HepG2 (cell line): ENCODE measurements around the gene BHLHE23. TPM values are rescaled to one million over a fixed set of nuclear protein-coding genes. Genes with fewer than 3 reads are reported as not detected.

Source experiments
- ATAC-seq: fragments of 200-7000 bp; cut with Tn5 transposase; 3 replicates; pipeline ENCODE4 v1.9.1; 2020; ENCODE audit warnings: mild to moderate bottlenecking, moderate library complexity
- BruUV-seq: library from RNA; stranded (reverse); fragments of 400-500 nt; replicated peaks from 2 replicates; lab custom pipeline; 2021; lab: Mats Ljungman, UMichigan
- CTCF ChIA-PET: fragments of 300-600 bp; formaldehyde crosslinking; extraction: SDS; loops from one replicate; lab custom pipeline; 2021; ENCODE audit warnings: low total read pairs, inconsistent platforms, low intra/inter-chr PET ratio; lab: Yijun Ruan, JAX
- POLR2A ChIA-PET: fragments of 350-600 bp; sonication (Branson Sonifier 250); formaldehyde crosslinking; loops from one replicate; lab custom pipeline; 2020; ENCODE audit warnings: antibody characterized with exemption, inconsistent platforms; lab: Yijun Ruan, JAX
- DNase-seq: peaks from one replicate; pipeline ENCODE4 v3.0.0-alpha.2; 2015; ENCODE audit warnings: low spot score
- FAIRE-seq: peaks from 3 replicates; lab custom pipeline; 2011; peaks lifted over from hg19 to GRCh38; lab: Jason Lieb, UNC
- H2AFZ ChIP-seq: one replicate; pipeline ENCODE4 v1.6.1; 2011; ENCODE audit warnings: low read length, inconsistent platforms
- H3K27ac ChIP-seq: fragments of 300-600 bp; 3 replicates; pipeline ENCODE4 v1.8.0; 2011; ENCODE audit warnings: mixed run types, mild to moderate bottlenecking, mixed read lengths, low read length, inconsistent platforms; ENCODE audit not compliant: insufficient read depth; ENCODE audit errors: extremely low read length
- H3K27me3 ChIP-seq, 2 experiments: fragments of 200-600 bp in 1 of 2; 2 replicates in 1 of 2; 3 replicates in 1 of 2; pipeline versions ENCODE4 v1.6.0 to v1.8.0; 2011; ENCODE audit warnings: low read length in 2 of 2, mild to moderate bottlenecking in 2 of 2, moderate library complexity in 2 of 2, inconsistent platforms in 1 of 2; ENCODE audit not compliant: insufficient read depth in 2 of 2, control insufficient read depth in 1 of 2
- H3K36me3 ChIP-seq, 2 experiments: fragments of 200-600 bp in 1 of 2; replicated peaks in 1 of 2; 2 replicates in 1 of 2; 3 replicates in 1 of 2; pipeline versions ENCODE4 v1.5.1 to v1.8.0; 2011; ENCODE audit warnings: low read length in 2 of 2, inconsistent platforms in 1 of 2; ENCODE audit not compliant: insufficient read depth in 2 of 2, control insufficient read depth in 1 of 2
- H3K4me1 ChIP-seq: 2 replicates; pipeline ENCODE4 v1.5.1; 2012; ENCODE audit warnings: low read length, inconsistent platforms; ENCODE audit not compliant: insufficient read depth
- H3K4me2 ChIP-seq: 2 replicates; pipeline ENCODE4 v1.6.0; 2011; ENCODE audit warnings: low read depth, low read length, inconsistent platforms
- H3K4me3 ChIP-seq, 3 experiments: fragments of 200-600 bp in 1 of 3; sonication (generic), shearing (Covaris generic) in 1 of 3; replicated peaks in 1 of 3; 2 replicates each; pipeline ENCODE4 v1.5.1; 2011 to 2016; ENCODE audit warnings: low read length in 3 of 3, inconsistent platforms in 2 of 3, low read depth in 2 of 3, mild to moderate bottlenecking in 2 of 3, control low read depth in 1 of 3, mixed read lengths in 1 of 3; ENCODE audit not compliant: insufficient read depth in 1 of 3
- H3K79me2 ChIP-seq: one replicate; pipeline ENCODE4 v1.6.1; 2011; ENCODE audit warnings: low read length, inconsistent platforms; ENCODE audit not compliant: insufficient read depth
- H3K9ac ChIP-seq: 2 replicates; pipeline ENCODE4 v1.6.0; 2011; ENCODE audit warnings: mild to moderate bottlenecking, low read depth, low read length, inconsistent platforms; ENCODE audit not compliant: insufficient read depth
- H3K9me3 ChIP-seq: 2 replicates; pipeline ENCODE4 v1.5.1; 2012; ENCODE audit warnings: mild to moderate bottlenecking, low read length
- H4K20me1 ChIP-seq: 2 replicates; pipeline ENCODE4 v1.6.0; 2011; ENCODE audit warnings: inconsistent platforms, mild to moderate bottlenecking, low read length, moderate library complexity; ENCODE audit not compliant: insufficient read depth
- AKAP8 ChIP-seq: sonication (generic); formaldehyde crosslinking; IDR thresholded peaks from 2 replicates; pipeline ENCODE4 v1.5.1; 2020; ENCODE audit warnings: mild to moderate bottlenecking, missing genetic modification reagents
- BRD4 ChIP-seq: sonication (generic); formaldehyde crosslinking; IDR thresholded peaks from 2 replicates; pipeline ENCODE4 v1.4.0; 2020; ENCODE audit warnings: missing genetic modification reagents
- EED ChIP-seq: sonication (generic); formaldehyde crosslinking; IDR thresholded peaks from 2 replicates; pipeline ENCODE4 v1.5.0; 2020; ENCODE audit warnings: mild to moderate bottlenecking, missing genetic modification reagents
- ELK4 ChIP-seq: sonication (generic); formaldehyde crosslinking; IDR thresholded peaks from 2 replicates; pipeline ENCODE4 v1.9.0; 2021; ENCODE audit warnings: missing genetic modification reagents, borderline replicate concordance
- HDAC1 ChIP-seq: sonication (generic); formaldehyde crosslinking; IDR thresholded peaks from 2 replicates; pipeline ENCODE4 v1.5.1; 2020; ENCODE audit warnings: mild to moderate bottlenecking, missing genetic modification reagents
- HINFP ChIP-seq: sonication (generic); formaldehyde crosslinking; IDR thresholded peaks from 2 replicates; pipeline ENCODE4 v1.4.0; 2020; ENCODE audit warnings: low read depth, mild to moderate bottlenecking, missing genetic modification reagents
- MATR3 ChIP-seq: sonication (generic); formaldehyde crosslinking; IDR thresholded peaks from 2 replicates; pipeline ENCODE4 v1.4.0; 2020; ENCODE audit warnings: missing genetic modification reagents
- SOX5 ChIP-seq: IDR thresholded peaks from 2 replicates; pipeline ENCODE4 v1.6.1; 2016; ENCODE audit warnings: borderline replicate concordance
- SP2 ChIP-seq: sonication (generic); formaldehyde crosslinking; IDR thresholded peaks from 2 replicates; pipeline ENCODE4 v1.5.1; 2020; ENCODE audit warnings: mild to moderate bottlenecking, missing genetic modification reagents
- SYNCRIP ChIP-seq: fragments of 200-400 bp; formaldehyde crosslinking; IDR thresholded peaks from 2 replicates; pipeline ENCODE4 v1.6.1; 2018; ENCODE audit warnings: mild to moderate bottlenecking, low read depth, low read length; ENCODE audit not compliant: insufficient read depth
- TEAD2 ChIP-seq: sonication (generic); formaldehyde crosslinking; IDR thresholded peaks from 2 replicates; pipeline ENCODE4 v1.9.0; 2021; ENCODE audit warnings: missing genetic modification reagents
- ZIK1 ChIP-seq: sonication (generic); formaldehyde crosslinking; IDR thresholded peaks from 2 replicates; pipeline ENCODE4 v1.5.0; 2020; ENCODE audit warnings: mild to moderate bottlenecking, low read depth, missing genetic modification reagents, borderline replicate concordance
- ZMYM4 ChIP-seq: sonication (generic); formaldehyde crosslinking; IDR thresholded peaks from 2 replicates; pipeline ENCODE4 v1.8.1; 2023; ENCODE audit warnings: mild to moderate bottlenecking, missing genetic modification reagents
- WGBS: methylation state at CpG from one replicate; pipeline ENCODE4 v1.1.6; 2017; ENCODE audit warnings: low lambda C conversion rate; 5-methylcytosine and 5-hydroxymethylcytosine counted together
- in situ Hi-C: cut with HindIII; loops from 2 replicates; pipeline ENCODE4 v1.10.0; 2017; ENCODE audit warnings: low pct_unique_long_range_greater_than_20kb; ENCODE audit not compliant: extremely low pct_ligation_motif_present
- intact Hi-C: fragments of 100-400 bp; cut with micrococcal nuclease; formaldehyde crosslinking; loops from one replicate; pipeline ENCODE4 v1.10.0; 2022; ENCODE audit not compliant: unreplicated experiment
- polyA plus RNA-seq, 8 experiments: library from polyadenylated mRNA; depleted of rRNA in 3 of 8; stranded (reverse) in 7 of 8; unstranded in 1 of 8; fragments of >200 nt; fragmentation: Illumina TruSeq in 4 of 8; extraction: Trizol in 4 of 8; gene quantifications; 2 replicates each; pipeline versions ENCODE4 v1.2.1 to v1.2.3, GENCODE V29; 2011 to 2016; ENCODE audit warnings: low read depth in 4 of 8, missing spikeins in 1 of 8, mixed read lengths in 1 of 8; ENCODE audit not compliant: insufficient read depth in 1 of 8
- total RNA-seq, 5 experiments: library from RNA; depleted of rRNA; stranded (reverse); fragments of >200 nt; fragmentation: Illumina TruSeq; extraction: Trizol; gene quantifications; 2 replicates each; pipeline ENCODE4 v1.2.3, GENCODE V29; 2016; ENCODE audit warnings: low read depth in 1 of 5

BHLHE23 gene
- total and polyA plus RNA-seq, 2 of the 13 experiments (the other 11 are each of a cell fraction or from before 2014, with no cell fraction given): not detected

- no peak overlapping the region for H3K4me3 ChIP-seq
- H3K4me1 ChIP-seq: no peaks in the 10 kb centered on the region
- CTCF ChIA-PET: no interaction called here
- FAIRE-seq: no peak
- no TSS peak for BruUV-seq
- no peak for ATAC-seq
- no peaks in the 10 kb centered on the region for H3K9me3 ChIP-seq
- intact Hi-C loops (no loop called here), in situ Hi-C loops (no loop called here)
- H3K27me3 ChIP-seq: peaks cover 50 to 90% of the 10 kb centered on the region in 2 experiments
- no peaks in the 10 kb centered on the region for H3K79me2 ChIP-seq
- POLR2A ChIA-PET: no interaction called here
- no peak for DNase-seq
- no peak overlapping the region for H3K9ac ChIP-seq
- no peaks in the 10 kb centered on the region; the same call in 1 of the 2 replicates for H4K20me1 ChIP-seq
- H2AFZ ChIP-seq: no peak overlapping the region
- 22% methylated on average over 11 of the region's 14 CpGs for WGBS
- no peaks in the 10 kb centered on the region for H3K36me3 ChIP-seq
- no peak for TF ChIP-seq ELK4 (CRISPR knock-in tag)
- TF ChIP-seq BRD4 (CRISPR knock-in tag): 0 out of 2 replicates have a peak, but pooled peaks have one; percentile 22
- TF ChIP-seq AKAP8 (CRISPR knock-in tag): no peak
- no peak for TF ChIP-seq MATR3 (CRISPR knock-in tag)
- 0 out of 2 replicates have a peak, but pooled peaks have one; percentile 39 for TF ChIP-seq HINFP (CRISPR knock-in tag)
- no peak for TF ChIP-seq TEAD2 (CRISPR knock-in tag)
- no peak for TF ChIP-seq HDAC1 (CRISPR knock-in tag)
- 0 out of 2 replicates have a peak, but pooled peaks have one; percentile 35 for TF ChIP-seq EED
- TF ChIP-seq SYNCRIP: no peak
- TF ChIP-seq SP2 (CRISPR knock-in tag): no peak
- no peak for TF ChIP-seq ZMYM4 (CRISPR knock-in tag)
- TF ChIP-seq ZIK1 (CRISPR knock-in tag): no peak
- TF ChIP-seq SOX5 (CRISPR knock-in tag): no peak
- H3K4me2 ChIP-seq: no peak overlapping the region
- H3K27ac ChIP-seq: no peak overlapping the region
These were observed 21.4 kb downstream of the BHLHE23 start for GRCh38 chr20:62985444-62985778.
